ENCODE measurements around the gene GUCY1A1. TPM values are rescaled to one million over a fixed set of nuclear protein-coding genes. Genes with fewer than 3 reads are reported as not detected.

Gene GUCY1A1
- total RNA-seq, 1 donor from 2014 or later = 0.71 TPM

Other genes with a start within 250 kb of the GUCY1A1 start
- 0.22 and 0.39 TPM in 2 replicates for gene GUCY1B1, start 92.2 kb downstream of the GUCY1A1 start, total RNA-seq
- gene ASIC5, start 199.4 kb downstream of the GUCY1A1 start, total RNA-seq = not detected in 2 replicates
- gene TDO2, start 236.8 kb downstream of the GUCY1A1 start, total RNA-seq = not detected in 2 replicates